Coronary artery (tissue), 2 donors: Measurements from ENCODE around the gene TBC1D24.

ENCODE experiments used
- DNase-seq: peaks from one replicate; pipeline ENCODE4 v3.0.0-alpha.2; 2017; ENCODE audit warnings: low spot score
- H3K27ac ChIP-seq, 2 donors: fragments of 200-600 bp; sonication (generic); one replicate each; pipeline ENCODE4 v1.5.1; 2016 to 2019
- H3K4me3 ChIP-seq: fragments of 200-600 bp; sonication (generic); 2 replicates; pipeline ENCODE4 v1.5.1; 2016; ENCODE audit warnings: mild to moderate bottlenecking, moderate library complexity
- CTCF ChIP-seq: fragments of 200-600 bp; sonication (generic); IDR thresholded peaks from one replicate; pipeline ENCODE4 v1.5.1; 2019; ENCODE audit warnings: antibody characterized with exemption

Gene TBC1D24

GRCh38 chr16:2496223-2497115, 21.5 kb downstream of the TBC1D24 start:
- no peak for DNase-seq
- TF ChIP-seq CTCF, result no peak
- Histone ChIP-seq H3K4me3 (no peak overlapping the region), H3K27ac (peak overlapping the region in 1 of 2 donors; percentile 13)

DNA sequence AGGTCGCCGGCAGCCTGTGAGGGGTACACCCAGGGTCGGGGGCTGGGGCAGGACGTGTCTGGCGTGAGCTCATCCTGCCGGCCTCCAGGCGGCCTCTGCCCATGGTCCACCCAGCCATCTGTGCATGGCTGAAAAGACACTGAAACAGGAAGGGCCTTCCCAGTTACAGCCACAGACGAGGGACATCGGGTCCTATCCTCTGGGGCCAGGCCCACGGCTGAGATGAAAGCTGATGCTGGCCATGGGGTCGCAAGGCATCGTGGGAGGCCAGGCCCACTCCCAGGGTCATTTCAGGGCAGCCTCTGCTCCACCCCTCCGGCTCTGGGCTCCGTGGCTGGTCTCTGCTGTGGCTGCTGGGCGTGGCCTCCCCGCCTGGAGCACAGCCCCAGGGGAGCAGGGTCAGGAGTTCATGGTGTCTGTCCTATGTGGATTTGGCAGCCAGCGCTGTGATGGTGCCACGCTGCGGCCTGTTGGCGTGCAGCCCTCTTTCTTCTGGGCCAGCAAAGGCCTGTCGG, 22.2 kb downstream of the TBC1D24 start:
- DNase-seq, result no peak
- no peak for TF ChIP-seq CTCF
- Histone ChIP-seq H3K27ac (peak overlapping the region in 1 of 2 donors; percentile 13), H3K4me3 (no peak overlapping the region)

DNA sequence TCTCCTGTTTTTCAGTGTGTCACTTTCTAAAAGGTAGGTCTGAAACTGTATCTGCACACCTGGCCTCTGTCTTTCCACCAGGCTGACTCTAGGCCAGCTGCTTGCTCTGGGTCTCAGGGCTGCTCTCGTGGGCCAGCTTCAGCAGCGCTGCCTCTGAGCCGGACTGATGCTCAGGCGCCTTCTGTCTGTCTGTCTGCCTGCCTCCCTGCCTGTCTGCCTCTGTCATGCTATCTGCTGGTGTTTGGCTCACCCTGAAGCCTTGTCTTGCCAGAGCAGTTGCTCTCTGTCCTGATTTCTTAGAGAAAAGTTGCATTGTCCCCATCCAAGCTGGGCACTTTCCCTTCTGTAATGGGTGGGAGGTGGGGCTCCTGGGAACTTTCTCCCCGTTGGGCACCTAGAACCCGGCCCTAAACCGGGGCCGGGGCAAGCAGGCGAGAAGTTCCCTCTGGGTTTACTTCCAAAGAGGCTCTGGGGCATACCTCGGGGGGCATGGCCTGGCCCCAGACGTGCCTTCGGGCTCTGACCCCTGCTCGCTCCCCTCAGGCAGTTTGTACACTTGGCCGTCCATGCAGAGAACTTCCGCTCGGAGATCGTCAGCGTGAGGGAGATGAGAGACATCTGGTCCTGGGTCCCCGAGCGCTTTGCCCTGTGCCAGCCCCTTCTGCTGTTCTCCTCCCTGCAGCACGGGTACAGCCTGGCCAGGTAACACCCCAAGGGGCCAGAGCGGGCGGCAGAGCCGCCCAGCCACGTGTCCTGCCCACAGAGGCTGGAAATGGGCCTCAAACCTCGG, 23.0 kb downstream of the TBC1D24 start:
- H3K27ac ChIP-seq, result no peak overlapping the region
- DNase-seq, result no peak

DNA sequence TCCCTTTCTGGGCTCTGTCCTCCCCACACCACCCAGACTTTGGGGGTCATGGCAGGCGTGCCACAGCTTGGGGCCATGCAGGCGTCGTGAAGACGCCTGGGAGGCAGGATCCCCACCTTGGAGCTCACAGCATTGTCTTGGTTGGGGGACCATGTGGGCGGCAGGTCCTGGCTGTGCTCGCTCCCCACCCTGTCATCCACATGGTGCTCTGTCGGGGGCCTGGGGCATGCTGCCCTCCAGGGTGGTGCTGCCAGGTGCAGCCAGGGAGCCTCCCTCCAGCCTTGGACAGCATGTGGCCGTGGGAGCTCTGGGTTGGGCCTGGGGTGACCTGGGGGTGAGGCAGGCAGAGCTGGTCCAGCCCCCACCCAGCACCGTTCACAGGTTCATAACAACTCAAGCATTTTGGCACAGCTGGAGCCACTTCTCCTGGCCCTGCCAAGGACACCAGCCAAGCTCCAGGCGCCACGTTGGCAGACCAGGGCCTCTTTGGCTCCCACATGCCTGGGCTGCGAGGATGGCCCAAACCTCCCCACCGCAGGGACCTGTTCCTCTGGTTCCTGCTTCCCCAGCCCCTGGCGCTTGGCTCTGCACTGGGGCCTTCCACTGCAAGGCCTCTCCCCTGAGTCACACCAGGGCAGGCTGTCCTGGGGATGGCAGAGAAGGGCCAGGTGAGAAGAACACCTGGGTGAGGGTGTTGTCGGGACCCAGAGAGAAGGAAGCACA, 23.8 kb downstream of the TBC1D24 start:
- no peak for TF ChIP-seq CTCF
- DNase-seq, result no peak
- no peak overlapping the region for H3K27ac ChIP-seq

More for the DNA sequence above, 23.0 kb downstream of the TBC1D24 start:
- H3K4me3 ChIP-seq, result no peak overlapping the region
- TF ChIP-seq CTCF, result no peak

GRCh38 chr16:2499454-2499853, 24.5 kb downstream of the TBC1D24 start:
- DNase-seq, result no peak
- no peak for TF ChIP-seq CTCF
- no peak overlapping the region for H3K4me3 ChIP-seq
- no peak overlapping the region for H3K27ac ChIP-seq

More for the DNA sequence above, 23.8 kb downstream of the TBC1D24 start:
- H3K4me3 ChIP-seq, result no peak overlapping the region

- no peak for TF ChIP-seq CTCF
- DNase-seq, result no peak
- Histone ChIP-seq H3K4me3 (no peak overlapping the region), H3K27ac (no peak overlapping the region)
These were observed 25.0 kb downstream of the TBC1D24 start for GRCh38 chr16:2499890-2500429.
